Measurements from ENCODE around the gene SOX4. TPM values are rescaled to one million over a fixed set of nuclear protein-coding genes. Genes with fewer than 3 reads are reported as not detected.
A peak's percentile ranks its signal among the peaks of the same experiment; 100 is the strongest.

Gene SOX4
- total and polyA plus RNA-seq, 2 donors from 2014 or later, result 5.5 to 36.5 TPM

- Histone ChIP-seq H3K27ac (ENCODE audit: low read depth in 2 of 2, low read length in 2 of 2) (no peak overlapping the region), H3K9me3 (ENCODE audit: control insufficient read depth in 2 of 3, insufficient read depth in 1 of 3, low read length in 3 of 3) (no peaks in the 10 kb centered on the region), H3K27me3 (ENCODE audit: control insufficient read depth, insufficient read depth, low read length) (no peaks in the 10 kb centered on the region), H3K36me3 (ENCODE audit: control insufficient read depth in 2 of 3, insufficient read depth in 3 of 3, low read length in 3 of 3) (no peaks in the 10 kb centered on the region), H3K4me3 (ENCODE audit: low read length in 3 of 3) (no peak overlapping the region), H3K4me1 (ENCODE audit: control insufficient read depth in 2 of 3, insufficient read depth in 2 of 3, low read depth in 1 of 3, low read length in 3 of 3) (no peaks in the 10 kb centered on the region), H3K9ac (ENCODE audit: low read length in 3 of 3) (no peak overlapping the region)
- FAIRE-seq (no peak), DNase-seq (no peak)
- intact Hi-C loops (cut with DNase I), result no loop called here
- no peak for TF ChIP-seq CTCF (IDR thresholded peaks at IDR 0.05; ENCODE audit: borderline replicate concordance, extremely low read depth, insufficient read depth)
These were observed 33.3 kb upstream of the SOX4 start for GRCh38 chr6:21560249-21560648.

DNA sequence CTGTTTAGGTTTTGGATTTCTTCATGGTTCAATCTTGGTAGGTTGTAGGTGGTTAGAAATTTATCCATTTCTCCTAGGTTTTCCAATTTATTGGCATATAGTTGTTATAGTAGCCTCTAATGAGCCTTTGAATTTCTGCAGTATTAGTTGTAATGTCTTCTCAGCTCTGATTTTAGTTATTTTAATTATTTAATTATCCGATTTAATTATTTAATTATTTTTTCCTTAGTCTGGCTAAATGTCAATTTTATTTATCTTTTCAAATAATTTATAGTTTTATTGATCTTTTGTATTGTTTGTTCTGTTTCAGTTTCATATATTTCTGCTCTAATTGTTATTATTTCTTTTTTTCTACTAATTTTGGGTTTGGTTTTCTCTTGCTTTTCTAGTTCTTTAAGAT, 28.1 kb upstream of the SOX4 start:
- peak; percentile 52 for FAIRE-seq
- no peaks in the 10 kb centered on the region for H3K4me1 ChIP-seq (ENCODE audit: control insufficient read depth in 2 of 3, insufficient read depth in 2 of 3, low read depth in 1 of 3, low read length in 3 of 3)
- H3K36me3 ChIP-seq (ENCODE audit: control insufficient read depth in 2 of 3, insufficient read depth in 3 of 3, low read length in 3 of 3), result no peaks in the 10 kb centered on the region
- peaks cover 0 to 4% (median 0%) of the 10 kb centered on the region in 3 donors for H3K9me3 ChIP-seq (ENCODE audit: control insufficient read depth in 2 of 3, insufficient read depth in 1 of 3, low read length in 3 of 3)
- no peak overlapping the region for H3K4me3 ChIP-seq (ENCODE audit: low read length in 3 of 3)
- H3K27me3 ChIP-seq (ENCODE audit: control insufficient read depth, insufficient read depth, low read length), result no peaks in the 10 kb centered on the region
- no peak overlapping the region for H3K27ac ChIP-seq (ENCODE audit: low read depth in 2 of 2, low read length in 2 of 2)
- H3K9ac ChIP-seq (ENCODE audit: low read length in 3 of 3), result no peak overlapping the region
- DNase-seq, result no peak
- intact Hi-C loops (cut with DNase I), result no loop called here
- TF ChIP-seq CTCF (IDR thresholded peaks at IDR 0.05; ENCODE audit: borderline replicate concordance, extremely low read depth, insufficient read depth), result no peak

- FAIRE-seq, result no peak
- no peak for TF ChIP-seq CTCF (IDR thresholded peaks at IDR 0.05; ENCODE audit: borderline replicate concordance, extremely low read depth, insufficient read depth)
- no peak overlapping the region for H3K9ac ChIP-seq (ENCODE audit: low read length in 3 of 3)
- no peaks in the 10 kb centered on the region for H3K27me3 ChIP-seq (ENCODE audit: control insufficient read depth, insufficient read depth, low read length)
- DNase-seq, result no peak
- H3K4me1 ChIP-seq (ENCODE audit: control insufficient read depth in 2 of 3, insufficient read depth in 2 of 3, low read depth in 1 of 3, low read length in 3 of 3), result no peaks in the 10 kb centered on the region
- no peaks in the 10 kb centered on the region for H3K36me3 ChIP-seq (ENCODE audit: control insufficient read depth in 2 of 3, insufficient read depth in 3 of 3, low read length in 3 of 3)
- H3K9me3 ChIP-seq (ENCODE audit: control insufficient read depth in 2 of 3, insufficient read depth in 1 of 3, low read length in 3 of 3), result peaks cover 0 to 2% (median 0%) of the 10 kb centered on the region in 3 donors
- no peak overlapping the region for H3K27ac ChIP-seq (ENCODE audit: low read depth in 2 of 2, low read length in 2 of 2)
- intact Hi-C loops (cut with DNase I), result no loop called here
- H3K4me3 ChIP-seq (ENCODE audit: low read length in 3 of 3), result no peak overlapping the region
These were observed 15.0 kb upstream of the SOX4 start for GRCh38 chr6:21578523-21578922.

DNA sequence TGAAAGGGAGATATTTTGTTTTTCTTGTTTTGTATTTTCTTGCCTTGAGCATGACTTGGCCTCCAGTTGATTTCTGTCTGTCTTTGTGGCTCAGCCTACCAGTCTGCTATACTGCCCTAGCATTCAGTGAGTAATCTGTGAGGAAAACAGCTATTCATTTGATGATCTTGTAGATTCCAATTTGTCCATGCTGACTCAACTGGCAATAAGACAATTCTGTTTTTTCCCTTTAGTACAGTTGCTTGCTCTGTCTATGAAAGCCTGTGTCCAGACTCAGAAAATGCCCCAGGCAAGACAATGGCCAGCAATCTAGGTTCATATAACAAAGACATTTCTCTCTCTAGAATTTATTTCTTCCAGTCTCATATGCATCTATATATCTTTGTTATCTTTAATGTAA, 10.9 kb upstream of the SOX4 start:
- FAIRE-seq, result no peak
- TF ChIP-seq CTCF (IDR thresholded peaks at IDR 0.05; ENCODE audit: borderline replicate concordance, extremely low read depth, insufficient read depth), result no peak

More for the DNA sequence above, 10.9 kb upstream of the SOX4 start:
- DNase-seq, result no peak
- Histone ChIP-seq H3K9ac (ENCODE audit: low read length in 3 of 3) (no peak overlapping the region), H3K9me3 (ENCODE audit: control insufficient read depth in 2 of 3, insufficient read depth in 1 of 3, low read length in 3 of 3) (peaks cover 0 to 2% (median 0%) of the 10 kb centered on the region in 3 donors), H3K4me1 (ENCODE audit: control insufficient read depth in 2 of 3, insufficient read depth in 2 of 3, low read depth in 1 of 3, low read length in 3 of 3) (peaks cover 0 to 7% (median 0%) of the 10 kb centered on the region in 3 donors), H3K4me3 (ENCODE audit: low read length in 3 of 3) (no peak overlapping the region), H3K36me3 (ENCODE audit: control insufficient read depth in 2 of 3, insufficient read depth in 3 of 3, low read length in 3 of 3) (no peaks in the 10 kb centered on the region), H3K27me3 (ENCODE audit: control insufficient read depth, insufficient read depth, low read length) (no peaks in the 10 kb centered on the region), H3K27ac (ENCODE audit: low read depth in 2 of 2, low read length in 2 of 2) (no peak overlapping the region)
- intact Hi-C loops (cut with DNase I), result no loop called here
